ENCODE results near the gene SOCS7.

Gene SOCS7

DNA sequence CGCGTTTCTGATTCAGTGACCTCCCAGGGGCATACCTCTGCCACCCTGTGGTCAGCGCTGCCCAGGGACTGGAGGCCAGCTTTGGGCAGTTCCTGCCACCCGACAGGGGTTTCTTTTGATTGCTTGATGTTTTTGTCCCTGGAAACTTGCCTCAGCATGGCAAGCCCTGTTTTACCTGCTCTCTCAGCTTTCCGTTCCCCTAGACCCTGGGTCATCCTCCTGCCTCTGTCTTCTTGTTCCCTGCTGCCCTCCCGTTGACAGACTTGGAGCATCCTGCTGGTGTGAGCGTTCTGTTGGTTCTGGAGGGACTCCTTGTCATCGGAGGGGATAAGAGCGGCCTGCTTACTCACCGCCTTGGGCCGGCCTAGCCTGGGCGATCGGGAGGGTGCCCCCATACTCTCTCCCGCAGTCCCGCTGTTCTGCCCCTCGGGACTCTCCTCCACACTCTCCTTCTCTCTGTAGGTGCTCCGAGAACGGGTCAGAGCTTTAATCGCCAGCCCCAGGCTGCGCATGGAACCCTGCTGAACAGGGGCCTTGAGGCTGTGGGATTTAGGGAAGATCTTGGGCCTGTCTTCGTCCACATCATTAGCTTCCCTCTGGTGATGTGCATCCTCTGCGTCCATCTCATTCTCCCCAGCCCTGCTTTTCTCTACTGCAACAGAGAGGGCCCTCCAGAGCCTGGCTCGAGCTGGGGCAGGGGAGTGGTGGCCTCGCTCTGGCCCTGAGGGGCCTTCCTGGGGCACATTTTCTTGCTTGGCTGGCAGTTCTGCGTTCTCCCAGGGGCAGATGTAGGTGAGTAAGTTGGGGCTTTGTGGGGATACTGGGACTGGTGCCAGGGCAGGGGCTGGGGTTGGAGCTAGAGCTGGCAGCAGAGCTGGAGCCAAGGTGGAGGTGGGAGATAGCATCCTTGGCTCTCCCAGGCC, 21.6 kb upstream of the SOCS7 start:
- H3K27ac ChIP-seq, result peak overlapping the region; percentile 88
- TF ChIP-seq, protein P1, sequence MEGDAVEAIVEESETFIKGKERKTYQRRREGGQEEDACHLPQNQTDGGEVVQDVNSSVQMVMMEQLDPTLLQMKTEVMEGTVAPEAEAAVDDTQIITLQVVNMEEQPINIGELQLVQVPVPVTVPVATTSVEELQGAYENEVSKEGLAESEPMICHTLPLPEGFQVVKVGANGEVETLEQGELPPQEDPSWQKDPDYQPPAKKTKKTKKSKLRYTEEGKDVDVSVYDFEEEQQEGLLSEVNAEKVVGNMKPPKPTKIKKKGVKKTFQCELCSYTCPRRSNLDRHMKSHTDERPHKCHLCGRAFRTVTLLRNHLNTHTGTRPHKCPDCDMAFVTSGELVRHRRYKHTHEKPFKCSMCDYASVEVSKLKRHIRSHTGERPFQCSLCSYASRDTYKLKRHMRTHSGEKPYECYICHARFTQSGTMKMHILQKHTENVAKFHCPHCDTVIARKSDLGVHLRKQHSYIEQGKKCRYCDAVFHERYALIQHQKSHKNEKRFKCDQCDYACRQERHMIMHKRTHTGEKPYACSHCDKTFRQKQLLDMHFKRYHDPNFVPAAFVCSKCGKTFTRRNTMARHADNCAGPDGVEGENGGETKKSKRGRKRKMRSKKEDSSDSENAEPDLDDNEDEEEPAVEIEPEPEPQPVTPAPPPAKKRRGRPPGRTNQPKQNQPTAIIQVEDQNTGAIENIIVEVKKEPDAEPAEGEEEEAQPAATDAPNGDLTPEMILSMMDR (conservative IDR thresholded peaks at IDR 0.05), result no peak

DNA sequence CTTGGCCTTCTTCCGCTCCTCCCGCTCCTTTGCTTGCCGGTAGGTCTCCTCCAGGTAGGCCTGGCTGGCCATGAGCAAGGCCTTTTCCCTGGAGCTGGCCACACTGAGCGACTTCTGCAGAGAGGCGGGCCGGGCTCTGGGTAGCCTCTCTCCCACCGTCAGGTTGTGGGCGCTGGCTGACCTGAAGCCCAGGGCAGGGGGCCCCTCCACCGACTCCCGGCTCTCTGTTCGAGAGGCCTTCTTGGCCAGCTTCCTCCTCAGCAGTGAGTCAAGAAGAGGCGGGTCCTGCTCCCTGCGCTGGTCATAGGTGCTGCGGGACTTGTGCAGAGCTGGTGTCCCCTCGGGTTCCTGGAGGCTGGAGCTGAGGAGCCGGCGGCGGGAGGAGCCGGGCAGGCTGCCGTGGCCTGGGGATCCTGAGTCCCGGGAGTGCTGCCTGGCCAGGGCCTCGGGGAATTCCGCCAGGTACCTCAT, 20.7 kb upstream of the SOCS7 start:
- TF ChIP-seq, protein P1 (conservative IDR thresholded peaks at IDR 0.05), result no peak
- H3K27ac ChIP-seq, result no peak overlapping the region

DNA sequence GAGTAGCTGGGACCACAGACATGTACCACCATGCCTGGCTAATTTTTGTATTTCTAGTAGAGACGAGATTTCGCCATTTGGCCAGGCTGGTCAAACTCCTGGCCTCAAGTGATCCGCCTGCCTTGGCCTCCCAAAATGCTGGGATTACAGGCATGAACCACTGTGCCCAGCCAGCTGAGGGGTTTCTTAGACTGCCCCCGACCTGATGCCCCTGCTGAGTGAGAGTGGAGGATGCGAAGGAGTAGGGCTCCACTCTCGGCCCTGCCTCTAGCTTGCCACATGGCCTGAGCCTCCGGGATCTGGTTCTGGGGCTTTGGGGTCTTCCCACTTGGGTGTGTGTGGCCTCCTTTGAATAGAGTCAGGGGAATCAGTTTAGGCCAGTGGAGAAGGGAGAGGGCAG, 18.9 kb upstream of the SOCS7 start:
- TF ChIP-seq, protein P1 (conservative IDR thresholded peaks at IDR 0.05), result no peak
- H3K27ac ChIP-seq, result no peak overlapping the region

DNA sequence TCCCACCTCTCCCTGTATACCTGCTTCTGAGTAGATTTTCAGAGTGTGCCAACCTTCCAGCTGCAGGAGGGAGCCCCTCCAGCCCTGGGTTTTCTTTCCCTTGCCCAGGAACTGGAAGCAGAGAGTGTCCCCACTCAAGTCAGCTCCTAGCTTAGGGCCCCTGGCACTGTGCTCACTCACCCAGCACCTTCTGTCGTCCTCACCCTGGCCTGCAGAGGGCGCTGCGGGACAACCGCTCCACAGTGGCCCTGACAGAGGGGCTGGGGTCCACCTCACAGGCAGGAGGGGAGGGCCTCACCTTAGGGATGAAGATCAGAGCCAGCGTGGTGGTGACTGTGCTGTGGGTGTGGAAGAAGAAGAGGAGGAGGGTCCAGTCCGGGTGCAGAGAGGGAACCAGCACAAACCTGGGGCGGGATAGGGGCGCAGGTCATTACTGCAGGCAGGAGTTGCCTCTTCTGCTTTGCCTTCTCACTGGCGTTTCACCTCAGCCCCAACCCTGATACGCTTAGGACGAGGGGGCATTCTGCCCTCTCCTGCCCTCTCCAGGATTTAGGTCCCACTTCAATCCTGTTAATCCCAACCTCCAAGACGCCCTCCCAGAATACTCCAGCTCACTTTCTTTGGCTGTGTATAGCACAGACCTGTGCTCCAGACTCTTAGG, 17.9 kb upstream of the SOCS7 start:
- TF ChIP-seq, protein P1 (conservative IDR thresholded peaks at IDR 0.05), result peak; percentile 80
- no peak overlapping the region for H3K27ac ChIP-seq

DNA sequence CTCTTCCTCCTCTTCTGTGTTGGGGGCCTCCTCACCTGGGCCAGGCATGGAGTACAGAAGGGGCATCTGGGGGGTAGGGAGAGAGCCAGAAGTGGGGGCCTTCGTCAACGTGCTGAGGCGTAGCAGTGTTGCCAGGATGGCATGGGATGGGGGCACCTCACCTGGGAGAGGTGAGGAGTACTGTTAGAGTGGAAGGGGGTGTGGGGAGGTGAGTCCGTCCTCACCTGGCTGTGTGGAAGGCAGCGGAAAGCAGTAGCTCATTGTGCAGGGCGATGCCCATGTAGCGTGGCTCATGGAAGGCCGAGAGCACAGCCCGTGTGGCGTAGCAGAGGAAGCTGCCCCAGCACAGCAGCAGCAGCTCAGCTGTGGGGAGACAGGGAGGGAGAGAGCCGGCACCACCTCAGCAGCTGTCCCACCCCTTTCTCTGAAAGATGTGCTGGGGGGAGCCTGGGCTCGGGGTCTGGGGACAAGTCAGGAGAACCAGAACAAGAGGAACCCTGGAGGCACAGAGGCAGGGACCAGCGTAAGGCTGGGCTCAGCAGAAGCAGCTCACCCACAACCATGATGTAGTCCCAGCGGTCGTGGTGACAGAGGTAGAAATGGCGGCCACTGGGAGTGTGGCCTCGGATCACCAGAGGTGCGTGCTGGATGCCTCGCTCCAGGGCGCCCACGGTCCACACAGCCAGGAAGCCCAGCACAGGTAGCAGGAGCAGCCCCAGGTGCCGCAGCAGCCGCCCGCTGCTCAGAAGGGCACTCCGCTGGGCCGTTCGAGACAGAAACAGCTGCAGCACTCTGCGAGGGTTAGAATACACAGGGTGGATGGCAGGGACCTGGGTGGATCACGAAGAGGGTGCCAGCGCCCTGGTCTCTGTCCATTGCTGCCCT, 16.9 kb upstream of the SOCS7 start:
- TF ChIP-seq, protein P1 (conservative IDR thresholded peaks at IDR 0.05), result no peak
- H3K27ac ChIP-seq, result no peak overlapping the region

DNA sequence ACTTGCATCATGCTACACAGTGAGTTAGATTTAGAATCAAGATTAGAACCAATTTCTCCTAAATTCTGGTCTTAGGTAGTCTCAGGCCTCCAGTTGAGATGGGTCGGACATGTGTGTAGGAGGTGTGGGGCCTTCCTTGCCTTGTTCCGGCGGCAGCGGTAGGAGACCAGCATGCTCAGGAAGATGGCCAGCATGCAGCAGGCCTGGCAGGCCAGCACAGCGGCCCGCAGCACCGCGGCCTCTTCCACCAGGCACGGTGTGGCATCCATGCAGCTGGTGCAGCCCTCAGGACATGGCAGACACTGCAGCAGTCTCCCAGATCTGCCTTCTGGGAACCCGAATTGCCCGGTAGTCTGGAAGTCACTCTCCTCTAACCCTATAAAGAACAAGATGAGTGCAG, 14.8 kb upstream of the SOCS7 start:
- TF ChIP-seq, protein P1 (conservative IDR thresholded peaks at IDR 0.05), result no peak
- H3K27ac ChIP-seq, result no peak overlapping the region
